NK-92 (cell line): ENCODE data around the gene FBXW11.

Experiments
- DNase-seq: peaks from one replicate; lab custom pipeline; 2025; ENCODE audit not compliant: unreplicated experiment; lab: John Stamatoyannopoulos, UW

Gene FBXW11

GRCh38 chr5:172006321-172007174, at the start of gene FBXW11:
FBXW11 (minus strand) TSS chr5:172006638; CDS start chr5:172006502, 136 bp downstream.
- DNase-seq: peak; percentile 64

GRCh38 chr5:172055996-172056395, 49.6 kb upstream of the FBXW11 start:
- no peak for DNase-seq

GRCh38 chr5:172055421-172055820, 49.0 kb upstream of the FBXW11 start:
- DNase-seq: no peak

GRCh38 chr5:172054611-172055153, 48.2 kb upstream of the FBXW11 start:
- no peak for DNase-seq

DNA sequence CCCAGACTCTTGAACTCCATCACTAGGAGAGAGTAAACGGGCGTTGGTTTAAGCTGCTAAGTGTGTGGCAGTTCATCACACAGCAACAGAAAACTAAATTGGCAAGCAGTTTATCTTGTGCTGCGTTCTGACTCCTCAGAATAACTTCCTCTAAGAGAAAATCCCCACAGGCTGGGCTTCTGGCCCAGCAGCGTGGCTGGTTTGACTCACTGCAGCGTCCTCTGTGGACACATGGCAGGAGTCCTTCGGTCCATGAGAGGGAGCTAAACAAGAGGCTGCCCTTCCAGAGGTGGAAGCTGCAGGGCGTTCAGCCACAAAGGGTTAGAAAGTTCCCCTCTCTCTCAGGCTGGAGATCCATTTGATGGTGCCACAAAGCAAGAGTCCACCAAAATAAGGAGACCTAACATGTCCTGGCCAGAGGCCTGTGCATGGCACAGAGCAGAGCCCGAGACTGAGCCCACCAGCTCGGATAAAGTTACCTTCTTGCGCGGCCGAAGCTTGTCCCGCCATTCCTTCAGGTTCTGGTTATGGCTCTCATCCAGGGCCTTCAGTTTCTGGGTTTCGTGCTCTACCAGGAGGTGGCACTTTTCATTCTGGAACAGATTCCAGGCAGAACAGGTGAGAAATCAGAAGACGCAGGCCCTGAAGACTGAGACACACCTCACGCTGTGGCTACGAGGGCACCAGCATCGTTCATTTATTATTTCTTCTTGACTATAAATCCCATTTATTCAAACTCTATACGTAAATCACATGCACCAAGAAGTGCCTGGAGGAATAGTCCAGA, 46.2 kb upstream of the FBXW11 start:
- DNase-seq: no peak

- DNase-seq: no peak
These were observed 45.4 kb upstream of the FBXW11 start for GRCh38 chr5:172051643-172052339.

GRCh38 chr5:172050080-172050479, 43.6 kb upstream of the FBXW11 start:
- no peak for DNase-seq

GRCh38 chr5:172049226-172049796, 42.9 kb upstream of the FBXW11 start:
- no peak for DNase-seq

- no peak for DNase-seq
These were observed 42.2 kb upstream of the FBXW11 start for GRCh38 chr5:172048539-172049101.

GRCh38 chr5:172048170-172048422, 41.7 kb upstream of the FBXW11 start:
- DNase-seq: no peak

- DNase-seq: no peak
These were observed 40.2 kb upstream of the FBXW11 start for GRCh38 chr5:172046593-172046992.

DNA sequence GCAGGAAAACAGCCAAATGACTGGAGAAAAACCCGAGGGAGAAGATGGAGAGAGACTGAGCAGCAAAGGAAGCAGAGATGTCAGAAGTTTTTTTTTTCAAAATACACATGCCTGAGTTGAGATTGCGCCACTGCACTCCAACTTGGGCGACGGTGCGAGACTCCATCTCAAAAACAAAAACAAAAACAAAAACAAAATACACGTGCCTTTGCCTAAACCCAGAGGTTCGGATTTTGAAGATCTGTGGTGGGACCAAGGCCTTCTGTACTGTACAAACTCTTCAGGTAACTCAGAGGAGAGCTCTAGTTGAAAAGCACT, 38.8 kb upstream of the FBXW11 start:
- DNase-seq: no peak

DNA sequence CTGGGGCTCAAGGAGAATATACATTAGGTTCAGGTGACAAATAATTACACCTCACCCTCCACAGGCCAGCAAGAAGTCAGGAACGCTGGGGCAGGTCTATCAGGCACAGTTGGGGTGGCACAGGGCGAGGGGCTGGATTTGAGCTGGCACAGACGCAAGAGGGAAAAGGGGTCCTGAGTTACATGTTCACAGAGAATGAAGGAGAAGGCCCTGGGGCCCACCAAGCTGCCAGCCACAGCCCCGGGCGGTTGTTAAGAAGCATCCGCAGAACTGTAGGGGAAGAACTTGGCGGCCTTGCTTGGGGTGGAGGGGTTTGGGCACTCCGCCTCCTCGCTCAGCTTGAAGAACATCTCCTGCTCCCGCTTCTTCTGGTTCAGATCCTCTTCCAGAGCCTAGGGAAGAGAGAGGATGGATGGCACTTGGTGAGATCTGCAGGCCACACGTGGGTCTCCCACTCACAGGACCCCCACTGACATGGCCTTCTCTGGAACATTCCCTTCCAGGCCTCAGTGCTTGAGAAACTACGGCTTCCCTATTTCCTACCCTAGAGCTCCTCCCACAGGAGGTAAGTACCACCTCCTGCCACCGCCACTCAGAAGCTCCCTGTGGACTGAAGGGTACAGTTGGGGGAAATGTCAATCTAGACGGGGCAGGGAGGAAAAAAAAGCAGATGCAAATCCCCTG, 38.3 kb upstream of the FBXW11 start:
- no peak for DNase-seq

- no peak for DNase-seq
These were observed 37.4 kb upstream of the FBXW11 start for GRCh38 chr5:172043865-172044264.

DNA sequence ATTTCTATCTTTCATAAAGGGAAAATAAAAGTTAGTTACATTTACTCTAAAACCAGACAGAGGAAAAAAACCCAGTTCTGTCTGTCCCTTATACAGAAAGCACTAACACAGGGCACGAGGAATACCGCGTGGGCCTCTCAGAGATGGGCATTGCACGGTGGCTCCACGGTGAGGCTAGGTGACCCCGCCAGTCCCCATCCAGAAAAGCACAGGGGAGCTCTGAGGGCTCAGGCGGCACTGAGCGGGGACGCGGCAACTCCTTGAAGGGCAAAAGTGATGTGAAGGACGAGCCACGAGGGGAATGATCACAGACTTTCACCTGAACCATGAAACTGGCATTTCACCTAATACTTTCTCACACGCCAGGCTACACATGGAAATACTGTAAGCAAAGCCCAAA, 35.7 kb upstream of the FBXW11 start:
- DNase-seq: no peak

GRCh38 chr5:172038167-172038566, 31.7 kb upstream of the FBXW11 start:
- DNase-seq: no peak

GRCh38 chr5:172035049-172035448, 28.6 kb upstream of the FBXW11 start:
- no peak for DNase-seq

- no peak for DNase-seq
These were observed 25.5 kb upstream of the FBXW11 start for GRCh38 chr5:172031894-172032461.

DNA sequence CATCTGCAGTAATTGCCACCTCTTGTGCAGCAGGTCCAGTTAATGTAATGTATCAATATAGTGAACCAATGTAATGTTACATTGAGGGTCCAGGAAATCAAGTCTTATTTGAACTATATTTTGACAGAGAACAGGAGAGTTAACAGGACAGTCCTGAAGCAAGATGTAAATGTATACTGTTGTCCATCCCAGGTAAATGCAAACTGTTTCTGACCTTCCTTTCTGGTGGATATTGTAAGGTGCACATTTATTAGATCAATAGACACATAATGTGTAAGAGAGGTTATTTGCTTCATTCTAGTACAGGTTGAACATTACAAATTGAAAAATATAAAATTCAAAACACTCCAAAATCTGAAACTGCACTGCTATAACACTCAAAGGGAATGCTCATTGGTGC, 23.4 kb upstream of the FBXW11 start:
- no peak for DNase-seq

- no peak for DNase-seq
These were observed 21.7 kb upstream of the FBXW11 start for GRCh38 chr5:172028167-172028566.
